SK-N-SH (cell line): ENCODE measurements around the gene ARID1B. TPM values are rescaled to one million over a fixed set of nuclear protein-coding genes. Genes with fewer than 3 reads are reported as not detected.

Experiments
- CTCF ChIA-PET: fragments of 300-600, 350-600 bp; formaldehyde crosslinking; extraction: SDS; loops from one replicate; lab custom pipeline; 2021; lab: Yijun Ruan, JAX
- POLR2A ChIA-PET: fragments of 350-600 bp; sonication (Branson Sonifier 250); formaldehyde crosslinking; extraction: SDS; loops from one replicate; lab custom pipeline; 2020; ENCODE audit warnings: antibody characterized with exemption, inconsistent platforms; lab: Yijun Ruan, JAX
- DNase-seq: peaks from one replicate; pipeline ENCODE4 v3.0.0; 2012
- H2AFZ ChIP-seq: fragments of 200-600 bp; sonication (generic); 2 replicates; pipeline ENCODE4 v1.8.1; 2016; ENCODE audit warnings: antibody characterized with exemption, mild to moderate bottlenecking, low read depth
- H3F3A ChIP-seq: fragments of 200-600 bp; sonication (generic); replicated peaks from 2 replicates; pipeline ENCODE3; 2016; ENCODE audit warnings: antibody characterized with exemption, mild to moderate bottlenecking; ENCODE audit not compliant: insufficient read depth
- H3K27ac ChIP-seq, 2 experiments: fragments of 200-500 bp in 1 of 2; fragments of 200-600 bp in 1 of 2; sonication (Bioruptor generic) in 1 of 2; sonication (generic), shearing (Covaris generic) in 1 of 2; 2 replicates each; pipeline versions ENCODE4 v1.5.1 to v1.6.1; 2014 to 2016; ENCODE audit warnings: low read depth in 2 of 2, inconsistent platforms in 1 of 2, low read length in 1 of 2, mild to moderate bottlenecking in 1 of 2, mixed read lengths in 1 of 2
- H3K27me3 ChIP-seq: fragments of 200-600 bp; sonication (generic), shearing (Covaris generic); 2 replicates; pipeline ENCODE4 v1.6.1; 2016; ENCODE audit warnings: mixed run types; ENCODE audit not compliant: insufficient read depth
- H3K36me3 ChIP-seq, 2 experiments: fragments of 200-500 bp in 1 of 2; fragments of 200-600 bp in 1 of 2; sonication (Bioruptor generic) in 1 of 2; sonication (generic) in 1 of 2; replicated peaks in 1 of 2; 2 replicates each; pipeline versions ENCODE3 to v1.5.1; 2014 to 2016; ENCODE audit warnings: low read length in 1 of 2, mild to moderate bottlenecking in 1 of 2; ENCODE audit not compliant: insufficient read depth in 2 of 2, control insufficient read depth in 1 of 2
- H3K4me1 ChIP-seq, 2 experiments: fragments of 200-500 bp in 1 of 2; fragments of 200-600 bp in 1 of 2; sonication (Bioruptor generic) in 1 of 2; sonication (generic), shearing (Covaris generic) in 1 of 2; 2 replicates each; pipeline versions ENCODE4 v1.5.1 to v1.6.1; 2014 to 2016; ENCODE audit warnings: low read depth in 1 of 2, low read length in 1 of 2, mixed run types in 1 of 2; ENCODE audit not compliant: insufficient read depth in 2 of 2, control insufficient read depth in 1 of 2
- H3K4me2 ChIP-seq: fragments of 200-600 bp; sonication (generic), shearing (Covaris generic); 2 replicates; pipeline ENCODE4 v1.6.1; 2017; ENCODE audit warnings: mixed run types
- H3K4me3 ChIP-seq, 2 experiments: fragments of 200-500 bp in 1 of 2; fragments of 200-600 bp in 1 of 2; sonication (Bioruptor generic) in 1 of 2; sonication (generic), shearing (Covaris generic) in 1 of 2; 2 replicates each; pipeline versions ENCODE4 v1.5.1 to v1.8.1; 2014 to 2016; ENCODE audit warnings: low read depth in 2 of 2, inconsistent platforms in 1 of 2, low read length in 1 of 2, mild to moderate bottlenecking in 1 of 2, mixed read lengths in 1 of 2, moderate library complexity in 1 of 2
- H3K79me2 ChIP-seq: fragments of 200-600 bp; sonication (generic); 2 replicates; pipeline ENCODE4 v1.8.1; 2017; ENCODE audit warnings: mild to moderate bottlenecking; ENCODE audit not compliant: insufficient read depth
- H3K9ac ChIP-seq: fragments of 200-600 bp; sonication (generic); 2 replicates; pipeline ENCODE4 v1.6.1; 2017; ENCODE audit warnings: mixed run types
- H3K9me2 ChIP-seq: fragments of 200-600 bp; sonication (generic); 2 replicates; pipeline ENCODE4 v1.6.1; 2017; ENCODE audit warnings: mixed run types
- H3K9me3 ChIP-seq: fragments of 200-600 bp; sonication (generic); 2 replicates; pipeline ENCODE4 v1.6.1; 2017; ENCODE audit warnings: mixed run types, mild to moderate bottlenecking, moderate library complexity
- H4K20me1 ChIP-seq: fragments of 200-600 bp; sonication (generic); 2 replicates; pipeline ENCODE4 v1.6.1; 2017; ENCODE audit warnings: mild to moderate bottlenecking, mixed run types; ENCODE audit not compliant: insufficient read depth
- FOXJ3 ChIP-seq: sonication (generic); formaldehyde crosslinking; IDR thresholded peaks from 2 replicates; pipeline ENCODE4 v1.5.1; 2020; ENCODE audit warnings: mild to moderate bottlenecking, missing genetic modification reagents
- GABPA ChIP-seq: IDR thresholded peaks from 2 replicates; pipeline ENCODE4 v1.4.0; 2012; ENCODE audit warnings: low read depth, mild to moderate bottlenecking
- IRF3 ChIP-seq: fragments of 150-350 bp; IDR thresholded peaks from 2 replicates; pipeline ENCODE4 v1.6.1; 2016; ENCODE audit warnings: mild to moderate bottlenecking, low read depth, low read length
- MEF2A ChIP-seq: IDR thresholded peaks from 2 replicates; pipeline ENCODE4 v1.4.0; 2012; ENCODE audit warnings: low read depth, borderline replicate concordance
- MXI1 ChIP-seq: IDR thresholded peaks from 2 replicates; pipeline ENCODE4 v1.6.1; 2012; ENCODE audit warnings: mild to moderate bottlenecking, low read depth, low read length, improper control_type of control experiment
- NFIC ChIP-seq: IDR thresholded peaks from 2 replicates; pipeline ENCODE4 v1.4.0; 2012; ENCODE audit warnings: borderline replicate concordance
- NRF1 ChIP-seq: IDR thresholded peaks from 2 replicates; pipeline ENCODE4 v1.6.1; 2012; ENCODE audit warnings: low read depth, mild to moderate bottlenecking, low read length
- POLR2AphosphoS5 ChIP-seq: IDR thresholded peaks from 2 replicates; pipeline ENCODE4 v1.6.1; 2012; ENCODE audit warnings: low read depth, low read length
- RAD21 ChIP-seq: IDR thresholded peaks from 2 replicates; pipeline ENCODE4 v1.6.1; 2012; ENCODE audit warnings: mild to moderate bottlenecking, low read length
- RXRA ChIP-seq: IDR thresholded peaks from 2 replicates; pipeline ENCODE4 v1.4.0; 2012; ENCODE audit warnings: low read depth, mild to moderate bottlenecking, borderline replicate concordance
- TCF12 ChIP-seq: IDR thresholded peaks from 2 replicates; pipeline ENCODE4 v1.4.0; 2012
- TEAD4 ChIP-seq: IDR thresholded peaks from 2 replicates; pipeline ENCODE4 v1.4.0; 2012; ENCODE audit warnings: mild to moderate bottlenecking, borderline replicate concordance; ENCODE audit not compliant: insufficient read depth
- USF1 ChIP-seq: IDR thresholded peaks from 2 replicates; pipeline ENCODE4 v1.4.0; 2012; ENCODE audit warnings: low read depth, borderline replicate concordance
- WGBS: methylation state at CpG from one replicate; pipeline ENCODE4 v1.1.6; 2017; ENCODE audit warnings: low lambda C conversion rate; 5-methylcytosine and 5-hydroxymethylcytosine counted together
- polyA plus RNA-seq, 3 experiments: library from polyadenylated mRNA; depleted of rRNA; stranded (reverse); fragments of >200 nt; gene quantifications; 2 replicates each; pipeline ENCODE4 v1.2.3, GENCODE V29; 2012

The ARID1B gene
- polyA plus RNA-seq, 1 of the 3 experiments (the other 2 are of a cell fraction), result 13.6 TPM

DNA sequence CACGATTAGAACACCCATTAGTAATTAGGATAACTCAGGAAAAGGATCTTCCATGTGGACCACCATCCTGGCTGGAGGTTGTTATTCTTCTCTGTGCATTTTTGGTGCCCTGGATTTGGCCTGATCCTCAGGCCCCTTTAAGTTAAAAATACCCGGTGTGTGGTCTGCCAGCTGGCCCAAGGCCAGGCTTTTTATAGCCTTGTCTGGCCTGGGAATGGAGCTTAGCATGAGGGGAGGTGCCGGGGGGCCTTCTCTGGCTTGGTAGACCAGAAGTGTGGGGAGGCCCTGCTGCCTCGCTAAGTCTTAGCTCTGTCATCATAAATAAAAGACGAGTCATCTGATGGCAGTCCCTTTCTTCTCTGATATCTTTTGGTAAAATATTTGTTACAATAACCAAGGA, 71.4 kb downstream of the ARID1B start:
- TF ChIP-seq NRF1 (no peak), MXI1 (peak; percentile 22; the same call in 1 of the 2 replicates), RAD21 (no peak), MEF2A (peak; percentile 55; the same call in 1 of the 2 replicates), TEAD4 (no peak), NFIC (peak; percentile 69), USF1 (no peak), RXRA (no peak)
- TF ChIP-seq, all 33 proteins: peak for 3
- H4K20me1 ChIP-seq, result peaks cover 94% of the 10 kb centered on the region
- no peak overlapping the region for H3K9ac ChIP-seq
- H3K4me2 ChIP-seq, result peak overlapping the region; percentile 19; the same call in 1 of the 2 replicates
- ChIA-PET POLR2A (no interaction called here), CTCF (interaction anchor here (1.0 kb wide), 1 partner anchor 30 kb away, joined by 3 read pairs; no protein-coding TSS in a partner anchor)
- WGBS, result 14% methylated on average over 2 of the region's 5 CpGs
- no peaks in the 10 kb centered on the region for H3K9me3 ChIP-seq
- H2AFZ ChIP-seq, result no peak overlapping the region
- H3K27ac ChIP-seq, result peak overlapping the region; percentile 40 to 68; a peak in 3 of 4 replicates
- peaks cover 100% of the 10 kb centered on the region for H3K79me2 ChIP-seq
- DNase-seq, result peak; percentile 80
- H3K4me1 ChIP-seq, result peaks cover 37 to 38% of the 10 kb centered on the region in 2 experiments; a peak in 3 of 4 replicates
- H3K27me3 ChIP-seq, result no peaks in the 10 kb centered on the region
- no peaks in the 10 kb centered on the region for H3F3A ChIP-seq
- no peaks in the 10 kb centered on the region for H3K36me3 ChIP-seq
- H3K4me3 ChIP-seq, result no peak overlapping the region
- no peaks in the 10 kb centered on the region for H3K9me2 ChIP-seq

- DNase-seq, result no peak
- Histone ChIP-seq H3K9me3 (no peaks in the 10 kb centered on the region), H3K79me2 (peaks cover 100% of the 10 kb centered on the region), H3K36me3 (no peaks in the 10 kb centered on the region), H3K9me2 (no peaks in the 10 kb centered on the region), H3K4me2 (no peak overlapping the region), H3K9ac (no peak overlapping the region), H3K4me3 (no peak overlapping the region), H3K27me3 (no peaks in the 10 kb centered on the region), H2AFZ (no peak overlapping the region), H3F3A (no peaks in the 10 kb centered on the region), H3K4me1 (peaks cover 38 to 41% of the 10 kb centered on the region in 2 experiments; a peak in 3 of 4 replicates), H3K27ac (no peak overlapping the region; a peak in 1 of 4 replicates), H4K20me1 (peaks cover 97% of the 10 kb centered on the region)
- no peak for TF ChIP-seq IRF3
- no peak for TF ChIP-seq MEF2A
- no peak for TF ChIP-seq FOXJ3 (CRISPR knock-in tag)
- TF ChIP-seq TCF12, result no peak
- no peak for TF ChIP-seq GABPA
- TF ChIP-seq POLR2AphosphoS5, result no peak
- ChIA-PET POLR2A (interaction anchor here (0.8 kb wide), 1 partner anchor 132 kb away, joined by 3 read pairs; no protein-coding TSS in a partner anchor), CTCF (no interaction called here)
- WGBS, result 96% methylated on average over 7 of the region's 7 CpGs
These were observed 72.6 kb downstream of the ARID1B start for GRCh38 chr6:156849806-156850205.
